Thyroid gland (tissue), 4 donors: ENCODE measurements around the gene GBGT1. TPM values are rescaled to one million over a fixed set of nuclear protein-coding genes. Genes with fewer than 3 reads are reported as not detected.
A peak's percentile ranks its signal among the peaks of the same experiment; 100 is the strongest.

Experiments
- DNase-seq, 2 donors: peaks; one replicate each; pipeline ENCODE4 v3.0.0-alpha.2; 2019
- H3K27ac ChIP-seq, 3 donors: fragments of 200-600 bp; sonication (generic); 1 replicate in 2 of 3; 2 replicates in 1 of 3; pipeline ENCODE4 v1.5.1; 2016 to 2019; ENCODE audit warnings: mild to moderate bottlenecking in 1 of 3, moderate library complexity in 1 of 3
- H3K27me3 ChIP-seq: fragments of 200-600 bp; sonication (generic); one replicate; pipeline ENCODE4 v1.5.1; 2019
- H3K36me3 ChIP-seq, 2 donors: fragments of 200-600 bp; sonication (generic); one replicate each; pipeline ENCODE4 v1.5.1; 2016 to 2019
- H3K4me1 ChIP-seq, 2 donors: fragments of 200-600 bp; sonication (generic); one replicate each; pipeline ENCODE4 v1.5.1; 2017 to 2019
- H3K4me3 ChIP-seq, 3 donors: fragments of 200-600 bp; sonication (generic); replicated peaks in 1 of 3; 1 replicate in 2 of 3; 2 replicates in 1 of 3; pipeline ENCODE4 v1.5.1; 2016; ENCODE audit warnings: mild to moderate bottlenecking in 1 of 3
- H3K9me3 ChIP-seq: fragments of 200-600 bp; sonication (generic); one replicate; pipeline ENCODE4 v1.5.1; 2017
- POLR2A ChIP-seq, 2 donors: fragments of 450-650 bp; IDR thresholded peaks; one replicate each; pipeline ENCODE4 v1.6.1; 2017; ENCODE audit warnings: antibody characterized with exemption in 2 of 2, mild to moderate bottlenecking in 2 of 2, moderate library complexity in 1 of 2
- WGBS, 2 donors: methylation state at CpG; one replicate each; pipeline ENCODE4 v1.1.5; 2017; 5-methylcytosine and 5-hydroxymethylcytosine counted together
- intact Hi-C: fragments of 100-400 bp; cut with DNase I; formaldehyde crosslinking; loops from one replicate; pipeline ENCODE4 v1.15.1; 2023
- total RNA-seq, 4 donors: library from RNA; depleted of rRNA; stranded (reverse); fragments of >200 nt; gene quantifications; one replicate each; pipeline ENCODE4 v1.2.3, GENCODE V29; 2016
- TF ChIP-seq, protein P1 (sequence below), 6 experiments: fragments of 200-600 bp in 3 of 6; fragments of 450-650 bp in 3 of 6; sonication (generic) in 3 of 6; IDR thresholded peaks; one replicate each; pipeline ENCODE4 v1.5.1; 2016 to 2019; ENCODE audit warnings: antibody characterized with exemption in 6 of 6, mild to moderate bottlenecking in 2 of 6, inconsistent platforms in 1 of 6, moderate library complexity in 1 of 6

Gene GBGT1
- total RNA-seq, 4 donors from 2014 or later, result 21.4 to 45.0 (median 25.1) TPM

DNA sequence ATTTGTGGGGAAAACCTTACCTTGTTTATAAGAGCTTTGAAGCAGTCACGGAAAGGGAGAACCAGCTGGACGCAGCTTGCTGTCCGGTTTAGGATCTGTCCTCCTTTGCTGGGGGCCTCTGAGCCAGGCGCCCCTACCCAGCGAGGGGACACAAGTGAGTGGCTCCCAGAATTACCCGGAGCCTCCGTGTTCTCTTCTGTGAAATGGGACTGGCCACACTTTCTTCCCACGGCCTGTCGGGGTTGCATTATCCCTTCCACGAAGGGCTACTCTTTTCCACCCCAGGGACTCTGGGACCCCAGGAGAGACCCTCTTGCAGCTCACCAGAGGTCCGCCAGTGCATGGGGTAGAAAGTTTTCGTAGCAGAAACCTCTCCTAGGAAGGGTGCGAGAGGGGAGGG, 477 bp upstream of the GBGT1 start:
- TF ChIP-seq, protein P1, sequence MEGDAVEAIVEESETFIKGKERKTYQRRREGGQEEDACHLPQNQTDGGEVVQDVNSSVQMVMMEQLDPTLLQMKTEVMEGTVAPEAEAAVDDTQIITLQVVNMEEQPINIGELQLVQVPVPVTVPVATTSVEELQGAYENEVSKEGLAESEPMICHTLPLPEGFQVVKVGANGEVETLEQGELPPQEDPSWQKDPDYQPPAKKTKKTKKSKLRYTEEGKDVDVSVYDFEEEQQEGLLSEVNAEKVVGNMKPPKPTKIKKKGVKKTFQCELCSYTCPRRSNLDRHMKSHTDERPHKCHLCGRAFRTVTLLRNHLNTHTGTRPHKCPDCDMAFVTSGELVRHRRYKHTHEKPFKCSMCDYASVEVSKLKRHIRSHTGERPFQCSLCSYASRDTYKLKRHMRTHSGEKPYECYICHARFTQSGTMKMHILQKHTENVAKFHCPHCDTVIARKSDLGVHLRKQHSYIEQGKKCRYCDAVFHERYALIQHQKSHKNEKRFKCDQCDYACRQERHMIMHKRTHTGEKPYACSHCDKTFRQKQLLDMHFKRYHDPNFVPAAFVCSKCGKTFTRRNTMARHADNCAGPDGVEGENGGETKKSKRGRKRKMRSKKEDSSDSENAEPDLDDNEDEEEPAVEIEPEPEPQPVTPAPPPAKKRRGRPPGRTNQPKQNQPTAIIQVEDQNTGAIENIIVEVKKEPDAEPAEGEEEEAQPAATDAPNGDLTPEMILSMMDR (IDR thresholded peaks at IDR 0.05), result no peak
- TF ChIP-seq POLR2A (IDR thresholded peaks at IDR 0.05), result no peak
- Histone ChIP-seq H3K9me3 (no peaks in the 10 kb centered on the region), H3K27ac (peak overlapping the region in 2 of 3 donors; percentile 68), H3K4me1 (peaks cover 15 to 27% of the 10 kb centered on the region in 2 donors), H3K4me3 (peak overlapping the region in 2 of 3 donors; percentile 47 to 67), H3K36me3 (no peaks in the 10 kb centered on the region), H3K27me3 (no peaks in the 10 kb centered on the region)
- DNase-seq, result no peak
- WGBS, 2 donors, result 71 to 77% methylated on average over 13 of the region's 13 CpGs
- intact Hi-C loops, result no loop called here

DNA sequence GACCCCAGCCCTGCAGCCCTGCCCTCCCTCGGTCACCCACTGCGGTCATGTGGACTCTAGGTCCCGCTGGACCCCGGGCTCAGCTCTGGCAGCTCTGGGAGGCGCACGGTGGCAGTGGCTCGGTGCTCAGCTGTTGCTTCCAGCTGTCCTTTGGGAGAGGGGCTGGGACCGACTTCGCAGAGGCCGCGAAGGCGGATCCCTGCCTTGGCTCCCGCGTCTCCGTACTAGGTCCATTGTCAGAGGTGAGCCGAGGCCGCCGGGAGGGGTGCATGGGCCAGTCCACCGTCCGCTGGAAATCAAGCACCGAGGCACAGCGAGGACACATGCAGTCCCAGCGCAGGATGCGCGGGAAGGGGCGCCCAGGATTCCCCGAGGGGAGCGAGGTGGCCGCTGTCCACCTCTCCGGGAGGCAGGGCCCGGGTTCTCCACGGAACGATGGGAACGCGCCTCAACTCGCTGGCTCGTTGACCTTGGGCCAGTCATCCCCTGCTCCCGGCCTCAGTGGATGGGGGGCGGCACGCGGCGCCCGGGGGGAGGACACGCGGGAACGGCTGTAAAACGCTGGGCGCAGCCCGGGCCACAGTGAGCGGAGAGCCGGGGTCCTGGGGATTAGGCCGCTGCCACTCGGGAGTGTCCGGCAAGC, 732 bp downstream of the GBGT1 start:
- Histone ChIP-seq H3K27ac (peak overlapping the region; percentile 36 to 68 (median 68)), H3K9me3 (no peaks in the 10 kb centered on the region)
- 30% methylated on average over 8 of the region's 54 CpGs; no CpG with 5 or more reads in 1 of the 2 donors for WGBS, 2 donors

DNA sequence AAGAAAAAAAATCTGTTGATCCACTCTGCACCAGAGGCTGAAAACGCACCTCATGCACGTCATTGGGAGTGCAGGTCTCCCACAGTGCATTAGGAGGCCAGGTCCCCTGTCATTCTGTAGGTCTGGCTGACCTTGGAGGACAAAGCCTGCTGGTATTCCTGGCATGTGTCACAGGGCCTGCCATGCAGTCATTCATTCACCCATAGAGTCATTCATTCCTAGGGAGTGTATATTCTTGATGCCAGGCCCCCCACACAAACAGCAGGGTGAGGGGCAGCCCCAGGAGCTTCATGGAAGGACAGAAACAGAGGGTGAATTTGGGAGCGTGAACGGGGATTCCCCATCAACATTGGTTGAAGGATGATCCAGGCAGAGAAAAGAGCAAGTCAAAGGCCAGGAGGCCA, 2.2 kb downstream of the GBGT1 start:
- Histone ChIP-seq H3K27me3 (no peaks in the 10 kb centered on the region), H3K9me3 (no peaks in the 10 kb centered on the region), H3K4me3 (no peak overlapping the region), H3K4me1 (peaks cover 15 to 27% of the 10 kb centered on the region in 2 donors), H3K27ac (no peak overlapping the region), H3K36me3 (no peaks in the 10 kb centered on the region)
- DNase-seq, result no peak
- TF ChIP-seq, protein P1 (IDR thresholded peaks at IDR 0.05), result no peak
- intact Hi-C loops, result no loop called here
- WGBS, 2 donors, result 90 to 93% methylated on average over 4 of the region's 4 CpGs

More for the DNA sequence above, 732 bp downstream of the GBGT1 start:
- H3K27me3 ChIP-seq, result no peaks in the 10 kb centered on the region
- H3K4me1 ChIP-seq, result peaks cover 15 to 27% of the 10 kb centered on the region in 2 donors
- H3K4me3 ChIP-seq, result peak overlapping the region; percentile 3 to 67 (median 47)
- no peak for TF ChIP-seq POLR2A (IDR thresholded peaks at IDR 0.05)
- TF ChIP-seq, protein P1 (IDR thresholded peaks at IDR 0.05), result no peak
- intact Hi-C loops, result no loop called here
- H3K36me3 ChIP-seq, result no peaks in the 10 kb centered on the region
- DNase-seq, result peak in 1 of 2 donors; percentile 28

DNA sequence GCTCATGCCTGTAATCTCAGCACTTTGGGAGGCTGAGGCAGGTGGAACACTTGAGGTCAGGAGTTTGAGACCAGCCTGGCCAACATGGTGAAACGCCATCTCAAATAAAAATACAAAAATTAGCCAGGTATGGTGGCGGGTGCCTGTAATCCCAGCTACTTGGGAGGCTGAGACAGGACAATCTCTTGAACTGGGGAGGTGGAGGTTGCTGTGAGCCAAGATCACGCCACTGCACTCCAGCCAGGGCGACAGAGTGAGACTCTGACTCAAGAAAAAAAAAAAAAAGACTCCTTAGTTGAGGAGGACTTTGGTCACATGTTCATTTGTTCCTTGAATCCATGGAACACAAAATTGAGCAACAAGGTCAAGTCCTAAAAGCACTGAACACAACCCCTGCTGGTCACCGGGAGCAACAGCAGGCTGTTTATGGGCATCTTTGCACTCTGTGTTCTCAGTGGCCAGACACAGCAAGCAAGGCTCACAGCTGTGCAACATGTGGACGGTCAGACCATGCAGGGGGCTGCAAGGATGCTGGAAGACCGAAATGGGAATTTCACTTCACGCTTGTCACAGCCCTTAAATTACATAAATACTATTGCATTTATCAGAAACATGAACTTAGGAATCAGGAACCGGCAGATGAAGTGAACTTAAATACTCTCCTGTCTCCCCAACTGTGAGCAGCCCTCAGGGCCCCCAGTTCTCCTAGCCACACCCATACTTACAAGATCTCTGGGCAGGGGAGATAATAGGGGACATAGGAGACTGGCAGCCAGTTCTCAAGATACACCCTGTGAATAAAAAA, 2.8 kb downstream of the GBGT1 start:
- Histone ChIP-seq H3K36me3 (no peaks in the 10 kb centered on the region), H3K27ac (peak overlapping the region; percentile 33 to 48 (median 41)), H3K27me3 (no peaks in the 10 kb centered on the region), H3K4me3 (no peak overlapping the region), H3K4me1 (peaks cover 15 to 27% of the 10 kb centered on the region in 2 donors), H3K9me3 (no peaks in the 10 kb centered on the region)
- TF ChIP-seq POLR2A (IDR thresholded peaks at IDR 0.05), result no peak
- TF ChIP-seq, protein P1 (IDR thresholded peaks at IDR 0.05), result peak; percentile 44 to 72 (median 64)
- DNase-seq, result peak; percentile 64 to 72
- WGBS, 2 donors, result 69 to 70% methylated on average over 9 of the region's 9 CpGs
- intact Hi-C loops, result no loop called here

DNA sequence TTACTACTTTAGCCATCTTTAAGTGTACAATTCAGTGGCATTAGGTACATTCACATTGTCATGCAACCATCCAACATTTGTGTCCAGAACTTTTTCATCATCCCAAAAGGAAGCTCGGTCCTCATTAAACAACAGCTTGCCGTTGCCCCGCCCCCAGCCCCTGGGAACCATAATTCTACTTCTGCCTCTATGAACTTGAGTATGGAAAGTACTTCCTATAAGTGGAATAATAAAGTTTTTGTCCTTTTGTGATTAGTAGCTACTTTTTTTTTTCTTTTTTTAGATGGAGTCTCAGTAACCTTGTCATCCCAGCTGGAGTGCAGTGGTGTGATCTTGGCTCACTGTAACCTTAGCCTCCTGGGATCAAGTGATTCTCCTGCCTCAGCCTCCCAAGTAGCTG, 5.0 kb downstream of the GBGT1 start:
- no peaks in the 10 kb centered on the region for H3K36me3 ChIP-seq
- intact Hi-C loops, result no loop called here
- no peak for TF ChIP-seq POLR2A (IDR thresholded peaks at IDR 0.05)
- TF ChIP-seq, protein P1 (IDR thresholded peaks at IDR 0.05), result no peak
- H3K27ac ChIP-seq, result no peak overlapping the region
- H3K9me3 ChIP-seq, result no peaks in the 10 kb centered on the region
- peaks cover 8 to 13% of the 10 kb centered on the region in 2 donors for H3K4me1 ChIP-seq
- DNase-seq, result no peak
- WGBS, 2 donors, result 94% methylated on average over 3 of the region's 3 CpGs
- H3K4me3 ChIP-seq, result no peak overlapping the region
- H3K27me3 ChIP-seq, result no peaks in the 10 kb centered on the region
